HepG2 (cell line): ENCODE data around the gene TRPC4AP. TPM values are rescaled to one million over a fixed set of nuclear protein-coding genes. Genes with fewer than 3 reads are reported as not detected.

ENCODE experiments used
- CCDC6 ChIP-seq: sonication (generic); formaldehyde crosslinking; IDR thresholded peaks from 2 replicates; pipeline ENCODE4 v1.8.1; 2022; ENCODE audit warnings: mild to moderate bottlenecking, missing genetic modification reagents, moderate library complexity
- CHCHD3 ChIP-seq: sonication (generic); formaldehyde crosslinking; IDR thresholded peaks from 2 replicates; pipeline ENCODE4 v1.8.0; 2022; ENCODE audit warnings: mild to moderate bottlenecking, missing genetic modification reagents, moderate library complexity
- CREB1 ChIP-seq, 2 experiments: fragments of 450-650 bp in 1 of 2; IDR thresholded peaks; 2 replicates each; pipeline ENCODE4 v1.6.1; 2016 to 2017; ENCODE audit warnings: control low read depth in 1 of 2, mild to moderate bottlenecking in 1 of 2, missing compliant biosample characterization in 1 of 2, missing genetic modification characterization in 1 of 2
- EHMT2 ChIP-seq: fragments of 200-600 bp; sonication (generic); IDR thresholded peaks from 2 replicates; pipeline ENCODE4 v1.7.0; 2017; ENCODE audit warnings: antibody characterized with exemption, low read depth, low read length, borderline replicate concordance
- FUBP1 ChIP-seq: sonication (generic); formaldehyde crosslinking; IDR thresholded peaks from 2 replicates; pipeline ENCODE4 v1.5.1; 2020; ENCODE audit warnings: missing genetic modification reagents, mild to moderate bottlenecking, borderline replicate concordance
- HMG20A ChIP-seq: IDR thresholded peaks from 2 replicates; pipeline ENCODE4 v1.6.1; 2016; ENCODE audit warnings: borderline replicate concordance
- MTERF4 ChIP-seq: sonication (generic); formaldehyde crosslinking; IDR thresholded peaks from 2 replicates; pipeline ENCODE4 v1.8.0; 2023; ENCODE audit warnings: mild to moderate bottlenecking, missing genetic modification reagents
- NFATC3 ChIP-seq: sonication (generic); formaldehyde crosslinking; IDR thresholded peaks from 2 replicates; pipeline ENCODE4 v1.5.1; 2020; ENCODE audit warnings: mild to moderate bottlenecking, missing genetic modification reagents
- NONO ChIP-seq, 2 experiments: fragments of 450-650 bp in 1 of 2; sonication (generic) in 1 of 2; formaldehyde crosslinking in 1 of 2; IDR thresholded peaks in 1 of 2; conservative IDR thresholded peaks in 1 of 2; 2 replicates each; pipeline versions ENCODE4 v1.6.1 to v1.8.0; 2017 to 2022; ENCODE audit warnings: mild to moderate bottlenecking in 1 of 2, missing genetic modification reagents in 1 of 2, moderate library complexity in 1 of 2
- TIGD3 ChIP-seq: sonication (generic); formaldehyde crosslinking; IDR thresholded peaks from 2 replicates; pipeline ENCODE4 v1.5.1; 2020; ENCODE audit warnings: mild to moderate bottlenecking, missing genetic modification reagents, borderline replicate concordance
- USF2 ChIP-seq, 2 experiments: sonication (generic) in 1 of 2; formaldehyde crosslinking in 1 of 2; IDR thresholded peaks; 2 replicates each; pipeline versions ENCODE4 v1.5.1 to v1.6.1; 2011 to 2020; ENCODE audit warnings: borderline replicate concordance in 1 of 2, low read depth in 1 of 2, low read length in 1 of 2, mild to moderate bottlenecking in 1 of 2, missing genetic modification reagents in 1 of 2, moderate library complexity in 1 of 2
- ZNF205 ChIP-seq: IDR thresholded peaks from 2 replicates; pipeline ENCODE4 v1.6.1; 2018; ENCODE audit warnings: missing biosample characterization, missing genetic modification reagents
- ZNF275 ChIP-seq: sonication (generic); formaldehyde crosslinking; IDR thresholded peaks from 2 replicates; pipeline ENCODE4 v1.8.0; 2022; ENCODE audit warnings: missing genetic modification reagents, mild to moderate bottlenecking, inconsistent platforms, borderline replicate concordance
- ZNF33A ChIP-seq: sonication (generic); formaldehyde crosslinking; IDR thresholded peaks from 2 replicates; pipeline ENCODE4 v1.5.1; 2020; ENCODE audit warnings: missing genetic modification reagents, mild to moderate bottlenecking, moderate library complexity, borderline replicate concordance
- ZNF34 ChIP-seq: sonication (generic); formaldehyde crosslinking; IDR thresholded peaks from 2 replicates; pipeline ENCODE4 v1.4.0; 2020; ENCODE audit warnings: mild to moderate bottlenecking, missing genetic modification reagents, borderline replicate concordance
- ZNF383 ChIP-seq: sonication (generic); formaldehyde crosslinking; IDR thresholded peaks from 2 replicates; pipeline ENCODE4 v1.4.0; 2020; ENCODE audit warnings: missing genetic modification reagents, mild to moderate bottlenecking, borderline replicate concordance
- ZNF589 ChIP-seq: sonication (generic); formaldehyde crosslinking; conservative IDR thresholded peaks from 2 replicates; pipeline ENCODE4 v1.8.0; 2022; ENCODE audit warnings: mild to moderate bottlenecking, moderate library complexity, missing genetic modification reagents
- ZNF780A ChIP-seq: sonication (generic); formaldehyde crosslinking; IDR thresholded peaks from 2 replicates; pipeline ENCODE4 v1.8.0; 2022; ENCODE audit warnings: mild to moderate bottlenecking, missing genetic modification reagents, moderate library complexity
- polyA plus RNA-seq, 8 experiments: library from polyadenylated mRNA; depleted of rRNA in 3 of 8; stranded (reverse) in 7 of 8; unstranded in 1 of 8; fragments of >200 nt; fragmentation: Illumina TruSeq in 4 of 8; extraction: Trizol in 4 of 8; gene quantifications; 2 replicates each; pipeline versions ENCODE4 v1.2.1 to v1.2.3, GENCODE V29; 2011 to 2016; ENCODE audit warnings: low read depth in 4 of 8, missing spikeins in 1 of 8, mixed read lengths in 1 of 8; ENCODE audit not compliant: insufficient read depth in 1 of 8
- total RNA-seq, 5 experiments: library from RNA; depleted of rRNA; stranded (reverse); fragments of >200 nt; fragmentation: Illumina TruSeq; extraction: Trizol; gene quantifications; 2 replicates each; pipeline ENCODE4 v1.2.3, GENCODE V29; 2016; ENCODE audit warnings: low read depth in 1 of 5

Gene TRPC4AP
- total and polyA plus RNA-seq, 2 of the 13 experiments (the other 11 are each of a cell fraction or from before 2014, with no cell fraction given) = 136 to 137 TPM

- peak; percentile 94; the same call in 1 of the 2 replicates for TF ChIP-seq NFATC3 (CRISPR knock-in tag)
- peak; percentile 82; the same call in 1 of the 2 replicates for TF ChIP-seq ZNF589 (CRISPR knock-in tag)
- TF ChIP-seq USF2 (IDR thresholded peaks at IDR 0.05; ENCODE audit: low read depth, low read length) = no peak
- TF ChIP-seq USF2 (CRISPR knock-in tag; IDR thresholded peaks at IDR 0.05; ENCODE audit: borderline replicate concordance) = peak; percentile 82; the same call in 1 of the 2 replicates
- TF ChIP-seq EHMT2 = 0 out of 2 replicates have a peak, but pooled peaks have one; percentile 5
- peak; percentile 5; the same call in 1 of the 2 replicates for TF ChIP-seq ZNF780A (CRISPR knock-in tag)
- TF ChIP-seq CREB1 (IDR thresholded peaks at IDR 0.05) = peak; percentile 66
- TF ChIP-seq CREB1 (CRISPR knock-in tag; IDR thresholded peaks at IDR 0.05) = no peak; the same call in none of the 2 replicates
- 0 out of 2 replicates have a peak, but pooled peaks have one; percentile 4 for TF ChIP-seq HMG20A (CRISPR knock-in tag)
- no peak for TF ChIP-seq CHCHD3 (CRISPR knock-in tag)
- TF ChIP-seq NONO (IDR thresholded peaks at IDR 0.05) = no peak
- TF ChIP-seq NONO (CRISPR knock-in tag; conservative IDR thresholded peaks at IDR 0.05) = peak; percentile 8; the same call in 1 of the 2 replicates
- TF ChIP-seq ZNF34 (CRISPR knock-in tag) = peak; percentile 54
- peak; percentile 87; the same call in 1 of the 2 replicates for TF ChIP-seq FUBP1 (CRISPR knock-in tag)
- peak; percentile 7; the same call in 1 of the 2 replicates for TF ChIP-seq CCDC6 (CRISPR knock-in tag)
- TF ChIP-seq ZNF383 = peak; percentile 21; the same call in 1 of the 2 replicates
- TF ChIP-seq ZNF275 (CRISPR knock-in tag) = no peak
- peak; percentile 15; the same call in 1 of the 2 replicates for TF ChIP-seq ZNF205
- 0 out of 2 replicates have a peak, but pooled peaks have one; percentile 9 for TF ChIP-seq ZNF33A (CRISPR knock-in tag)
- 0 out of 2 replicates have a peak, but pooled peaks have one; percentile 55 for TF ChIP-seq TIGD3 (CRISPR knock-in tag)
- TF ChIP-seq MTERF4 = peak; percentile 5; the same call in 1 of the 2 replicates
These were observed 769 bp upstream of the TRPC4AP start (continued) for GRCh38 chr20:35093267-35093884.
